HG02678 (cell line): Measurements from ENCODE around the gene SHC3.
A peak's percentile ranks its signal among the peaks of the same experiment; 100 is the strongest.

ENCODE experiments used
- ATAC-seq: cut with Tn5 transposase; IDR thresholded peaks from one replicate; pipeline ENCODE4 v1.9.1; 2021; ENCODE audit warnings: mild to moderate bottlenecking, moderate library complexity; ENCODE audit not compliant: unreplicated experiment

Gene SHC3

DNA sequence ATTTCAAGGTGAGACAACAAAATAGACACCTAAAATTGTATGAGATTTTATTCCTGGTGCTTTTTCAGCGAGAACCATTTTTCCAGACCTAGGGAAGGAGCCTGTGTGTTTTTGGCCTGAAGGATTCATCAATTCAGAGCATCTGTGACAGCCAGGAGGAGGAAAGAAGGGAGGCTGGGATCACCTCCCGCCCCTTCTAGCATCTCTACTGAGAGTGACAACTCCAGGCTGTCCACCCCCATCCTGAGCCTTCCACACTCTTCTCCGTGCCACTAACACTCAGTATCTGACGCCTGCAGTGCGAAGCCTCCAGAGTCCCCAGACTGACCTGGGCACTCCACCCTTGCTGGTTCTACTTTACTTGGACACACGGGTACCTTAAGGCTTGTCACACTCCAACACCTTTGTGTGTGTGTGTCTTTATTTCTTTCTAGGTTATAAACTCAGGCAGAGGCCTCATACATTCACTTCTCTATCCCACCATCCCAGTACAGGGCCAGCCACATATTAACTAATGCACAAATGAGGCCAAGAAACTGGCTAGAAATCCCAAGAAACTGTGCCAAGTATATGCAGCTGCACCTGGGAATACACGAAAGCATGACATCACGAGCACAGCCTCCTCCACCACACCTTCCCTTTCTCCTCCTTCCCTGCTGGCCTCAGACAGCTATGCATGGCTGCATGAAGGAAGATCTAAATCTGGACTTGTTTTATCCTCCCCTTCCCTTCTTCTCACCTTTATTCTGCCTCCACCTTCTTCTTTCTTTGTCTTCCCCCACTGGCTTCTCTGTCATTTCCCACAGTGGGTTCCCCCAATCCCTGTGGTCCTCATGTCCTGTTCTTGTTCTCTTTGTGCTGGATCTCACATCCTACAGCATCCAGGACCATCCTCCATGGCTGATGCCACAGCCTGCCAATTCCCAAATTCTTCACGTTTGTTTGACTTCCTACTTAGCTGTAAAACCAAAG is 171.3 kb downstream of the SHC3 start:
- ATAC-seq = no peak

DNA sequence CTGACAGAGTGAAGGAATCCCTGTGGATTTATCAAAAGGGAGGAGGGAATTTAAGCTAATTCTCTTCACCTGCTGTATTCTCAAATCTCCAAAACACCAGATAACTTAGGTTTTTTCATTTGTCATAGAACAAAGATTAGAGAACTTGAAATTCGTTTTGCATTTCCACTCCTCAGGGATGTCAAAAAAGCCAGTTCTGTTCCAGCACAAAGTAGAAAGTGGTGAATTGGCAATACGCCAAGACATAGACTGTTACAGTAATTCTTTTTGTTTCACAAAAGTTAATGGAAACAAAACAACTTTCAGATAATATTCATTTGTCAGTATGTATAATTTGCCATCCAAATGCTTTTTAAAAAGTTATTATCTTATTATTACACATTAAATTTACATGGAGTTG is 172.4 kb downstream of the SHC3 start:
- ATAC-seq = no peak

DNA sequence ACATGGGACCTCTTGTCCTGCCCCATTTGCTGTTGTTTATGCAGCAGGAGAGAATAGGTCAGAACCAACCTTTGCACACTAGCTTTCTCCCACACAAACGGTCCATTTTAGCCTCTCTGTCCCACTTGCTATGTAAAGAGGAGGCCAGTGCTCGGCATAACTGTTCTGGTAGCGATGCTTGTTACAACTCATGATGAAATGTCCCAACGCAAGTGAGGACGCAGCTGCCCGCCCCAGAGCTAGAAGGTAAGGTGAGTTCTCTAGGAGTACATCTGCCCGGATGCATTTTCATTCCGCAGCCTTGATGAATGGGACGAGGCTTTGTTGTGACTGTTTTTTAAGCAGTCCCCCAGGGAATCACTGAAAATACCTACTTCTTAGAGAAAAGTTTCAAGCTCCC is 173.3 kb downstream of the SHC3 start:
- no peak for ATAC-seq

DNA sequence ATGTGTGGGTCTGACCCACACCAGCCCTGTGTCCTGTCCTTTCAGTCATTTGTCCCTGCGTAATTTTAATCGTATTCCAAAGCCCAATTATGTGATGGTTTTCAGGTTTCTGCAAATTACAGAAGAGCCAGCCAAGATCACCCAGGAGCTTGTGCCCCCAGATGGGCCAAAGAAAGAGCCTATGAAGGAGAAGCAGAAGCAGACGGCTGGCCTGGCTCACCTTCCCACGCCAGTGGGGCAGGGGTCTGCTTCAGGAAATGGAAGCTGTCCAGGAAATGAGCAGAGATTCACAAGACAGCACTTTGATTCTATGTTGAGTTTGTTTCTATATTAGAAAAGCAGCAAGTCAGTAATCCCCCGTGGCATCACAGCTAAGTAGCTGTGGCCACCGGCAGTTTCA is 175.6 kb downstream of the SHC3 start:
- ATAC-seq = no peak

DNA sequence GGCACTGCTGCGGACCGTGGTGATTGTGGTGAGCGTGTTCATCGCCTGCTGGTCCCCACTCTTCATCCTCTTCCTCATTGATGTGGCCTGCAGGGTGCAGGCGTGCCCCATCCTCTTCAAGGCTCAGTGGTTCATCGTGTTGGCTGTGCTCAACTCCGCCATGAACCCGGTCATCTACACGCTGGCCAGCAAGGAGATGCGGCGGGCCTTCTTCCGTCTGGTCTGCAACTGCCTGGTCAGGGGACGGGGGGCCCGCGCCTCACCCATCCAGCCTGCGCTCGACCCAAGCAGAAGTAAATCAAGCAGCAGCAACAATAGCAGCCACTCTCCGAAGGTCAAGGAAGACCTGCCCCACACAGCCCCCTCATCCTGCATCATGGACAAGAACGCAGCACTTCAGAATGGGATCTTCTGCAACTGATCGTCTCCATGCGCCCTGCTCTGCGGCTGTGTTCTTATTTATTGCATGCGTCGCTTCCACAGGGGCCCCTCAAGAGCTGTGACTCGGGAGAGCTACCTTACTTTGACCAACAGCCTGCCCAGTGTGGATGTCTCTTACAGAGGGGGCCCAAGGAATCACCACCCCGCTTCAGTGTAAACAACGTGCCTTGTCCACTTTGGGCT is 176.6 kb downstream of the SHC3 start:
- no peak for ATAC-seq

DNA sequence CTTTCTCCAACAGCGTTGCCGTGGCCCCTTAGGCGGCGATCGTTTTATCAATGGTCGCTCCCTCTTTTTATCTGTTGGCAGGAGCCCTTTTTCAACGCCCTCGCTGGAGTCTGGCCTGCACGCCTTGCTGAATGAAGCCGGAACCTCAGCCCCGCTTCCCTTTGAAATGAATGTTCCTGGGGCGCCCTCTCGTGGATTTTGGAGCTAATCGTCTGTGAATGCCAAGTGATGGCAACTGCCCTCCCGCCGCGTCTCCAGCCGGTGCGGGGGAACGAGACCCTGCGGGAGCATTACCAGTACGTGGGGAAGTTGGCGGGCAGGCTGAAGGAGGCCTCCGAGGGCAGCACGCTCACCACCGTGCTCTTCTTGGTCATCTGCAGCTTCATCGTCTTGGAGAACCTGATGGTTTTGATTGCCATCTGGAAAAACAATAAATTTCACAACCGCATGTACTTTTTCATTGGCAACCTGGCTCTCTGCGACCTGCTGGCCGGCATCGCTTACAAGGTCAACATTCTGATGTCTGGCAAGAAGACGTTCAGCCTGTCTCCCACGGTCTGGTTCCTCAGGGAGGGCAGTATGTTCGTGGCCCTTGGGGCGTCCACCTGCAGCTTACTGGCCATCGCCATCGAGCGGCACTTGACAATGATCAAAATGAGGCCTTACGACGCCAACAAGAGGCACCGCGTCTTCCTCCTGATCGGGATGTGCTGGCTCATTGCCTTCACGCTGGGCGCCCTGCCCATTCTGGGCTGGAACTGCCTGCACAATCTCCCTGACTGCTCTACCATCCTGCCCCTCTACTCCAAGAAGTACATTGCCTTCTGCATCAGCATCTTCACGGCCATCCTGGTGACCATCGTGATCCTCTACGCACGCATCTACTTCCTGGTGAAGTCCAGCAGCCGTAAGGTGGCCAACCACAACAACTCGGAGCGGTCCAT is 177.4 kb downstream of the SHC3 start:
- ATAC-seq = peak; percentile 66

DNA sequence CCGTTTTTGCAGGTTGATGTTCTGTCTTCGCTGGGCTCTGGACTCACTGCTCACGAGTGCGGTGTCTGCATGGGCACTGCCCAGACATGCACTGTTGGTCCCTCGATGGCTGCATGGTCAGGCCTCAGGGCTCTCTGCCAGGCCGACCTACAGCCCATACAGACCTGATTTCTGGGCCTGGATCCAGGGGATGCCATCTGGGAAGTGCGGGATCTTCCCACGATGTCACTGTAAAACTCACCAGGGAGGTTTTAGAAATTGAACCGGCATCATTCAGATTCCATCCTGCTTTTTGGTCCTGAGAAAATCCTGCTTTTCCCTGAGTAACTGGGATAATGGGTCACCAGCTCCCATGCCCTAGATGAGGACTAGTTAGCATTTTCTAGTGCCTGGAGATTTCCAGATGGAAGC is 178.2 kb downstream of the SHC3 start:
- ATAC-seq = no peak

DNA sequence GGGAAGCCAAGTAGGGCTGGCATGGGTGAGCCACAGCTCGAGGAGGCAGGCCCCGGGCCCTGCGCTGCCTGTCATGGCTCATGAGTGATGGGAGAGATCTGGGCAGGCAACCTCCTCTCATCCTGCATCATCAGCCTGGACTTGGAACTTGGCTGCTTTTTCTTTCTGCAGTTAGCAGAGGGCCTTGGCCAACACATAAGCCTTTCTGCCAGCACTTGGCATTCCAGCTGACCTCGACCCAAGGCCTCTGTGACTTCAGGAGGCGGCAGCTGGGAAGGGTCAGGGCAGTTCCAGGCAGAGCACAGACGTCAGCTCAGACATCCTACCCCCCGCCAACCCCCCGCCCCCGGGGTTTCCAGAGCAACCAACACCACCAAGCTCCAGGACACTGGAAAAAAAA is 179.7 kb downstream of the SHC3 start:
- no peak for ATAC-seq

DNA sequence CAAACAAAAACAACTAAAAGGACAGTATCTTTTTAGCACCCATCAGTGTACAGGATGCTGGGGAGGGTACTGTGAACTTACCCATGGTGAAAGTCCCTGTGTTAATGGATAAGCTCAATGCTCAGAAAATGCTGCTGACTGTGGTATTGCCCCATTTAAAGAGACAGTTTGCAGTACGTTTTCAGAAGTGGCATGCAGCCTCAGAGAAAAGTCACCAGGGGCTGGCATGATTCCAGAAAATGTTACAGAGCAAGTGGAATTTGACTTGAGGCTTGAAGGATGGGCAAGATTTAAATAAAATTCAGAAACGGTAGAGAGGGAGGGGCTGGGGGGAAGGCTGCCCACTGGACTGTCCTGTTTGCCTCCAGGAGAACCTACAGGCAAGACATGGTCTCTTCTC is 180.1 kb downstream of the SHC3 start:
- ATAC-seq = no peak

DNA sequence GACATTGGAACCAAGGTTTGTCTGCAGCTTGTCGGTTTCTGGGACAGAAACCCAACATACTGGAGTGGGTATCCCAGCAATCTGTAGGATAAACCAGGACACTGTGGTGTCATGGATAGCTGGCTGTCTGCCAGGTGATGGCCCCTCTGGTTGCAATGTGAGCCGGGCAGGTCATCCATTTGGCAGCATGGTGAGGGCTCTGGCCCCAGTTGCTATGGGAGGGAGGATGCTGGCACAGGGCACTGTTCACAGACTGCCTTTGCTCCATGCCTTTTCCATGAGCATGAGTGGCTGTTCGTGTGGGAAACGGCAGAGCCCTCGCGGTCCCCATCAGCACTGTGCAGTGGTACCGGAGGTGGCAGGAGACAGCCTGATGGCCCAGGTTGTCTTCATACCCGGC is 181.0 kb downstream of the SHC3 start:
- ATAC-seq = no peak

DNA sequence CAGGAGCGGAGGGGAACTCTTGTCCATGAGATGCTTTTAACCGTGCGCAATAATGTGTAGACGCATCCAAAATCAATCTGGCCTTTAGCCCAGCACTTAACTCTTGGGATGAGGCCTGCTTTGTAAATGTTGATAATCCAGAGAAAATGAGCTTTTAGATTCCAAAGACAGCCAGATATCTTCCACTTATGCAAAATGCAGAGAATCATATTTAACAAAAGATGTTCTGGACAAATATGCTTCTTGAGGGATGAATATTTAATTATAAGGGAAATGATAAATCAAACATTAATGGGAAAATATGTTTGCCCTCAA is 181.7 kb downstream of the SHC3 start:
- ATAC-seq = no peak

DNA sequence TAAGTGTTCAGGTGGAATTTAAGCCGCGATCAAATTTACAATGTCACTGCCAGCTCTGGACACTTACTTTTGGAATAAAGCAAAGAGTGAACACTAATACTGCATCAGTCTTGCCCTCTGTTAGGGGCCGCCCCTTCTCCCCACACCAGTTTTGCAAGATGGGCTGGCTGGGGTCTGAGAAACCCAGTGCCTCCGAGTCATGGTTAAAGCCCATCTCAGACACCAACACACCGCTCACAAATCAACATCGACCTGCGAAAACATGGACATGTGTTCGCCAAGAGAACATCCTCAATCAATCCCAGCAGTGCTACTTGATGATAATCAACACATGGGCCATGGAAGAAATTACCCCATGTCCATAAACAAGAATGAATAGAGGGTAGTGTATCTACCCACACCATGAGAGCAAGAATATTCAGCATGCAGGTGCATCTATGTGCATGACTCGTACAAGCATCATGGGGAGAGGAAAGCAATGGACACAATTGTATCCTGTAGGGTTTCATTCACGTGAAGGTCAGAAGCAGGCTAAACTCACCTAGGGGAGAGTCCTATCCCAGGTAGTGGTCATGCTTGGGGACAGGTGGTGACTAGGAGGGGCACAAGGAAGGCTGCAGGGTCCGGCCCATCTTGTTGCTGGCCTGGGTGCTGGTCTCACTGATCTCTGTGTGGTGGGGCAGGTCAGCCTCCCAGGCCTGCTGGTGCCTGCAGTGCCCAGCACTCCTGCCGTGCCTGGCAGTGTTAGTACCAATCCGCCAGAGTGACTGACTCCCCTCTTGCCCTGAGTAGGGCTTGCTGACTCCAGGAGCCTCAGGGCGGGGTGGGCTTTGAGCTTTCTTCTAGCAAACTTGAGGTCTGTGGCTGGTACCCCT is 182.3 kb downstream of the SHC3 start:
- no peak for ATAC-seq

DNA sequence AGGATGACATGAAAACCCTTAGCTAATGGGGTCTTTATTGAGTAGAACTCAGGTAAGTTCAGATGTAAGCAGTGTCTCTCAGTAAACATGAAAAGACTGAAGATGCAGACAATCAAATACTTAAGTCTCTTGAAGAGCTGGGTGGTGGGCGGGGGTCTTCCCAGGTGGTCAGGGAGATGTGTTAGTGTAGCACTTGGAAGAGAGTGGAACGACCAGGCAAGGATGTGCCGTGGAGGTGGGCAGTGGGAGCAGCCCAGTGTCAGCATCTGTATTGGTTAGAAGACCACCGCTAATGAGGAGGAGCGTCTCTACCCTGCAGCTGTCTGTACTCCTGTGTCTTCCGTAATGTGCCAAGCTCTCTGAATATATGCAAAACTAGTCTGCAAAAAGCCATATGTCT is 183.0 kb downstream of the SHC3 start:
- no peak for ATAC-seq

DNA sequence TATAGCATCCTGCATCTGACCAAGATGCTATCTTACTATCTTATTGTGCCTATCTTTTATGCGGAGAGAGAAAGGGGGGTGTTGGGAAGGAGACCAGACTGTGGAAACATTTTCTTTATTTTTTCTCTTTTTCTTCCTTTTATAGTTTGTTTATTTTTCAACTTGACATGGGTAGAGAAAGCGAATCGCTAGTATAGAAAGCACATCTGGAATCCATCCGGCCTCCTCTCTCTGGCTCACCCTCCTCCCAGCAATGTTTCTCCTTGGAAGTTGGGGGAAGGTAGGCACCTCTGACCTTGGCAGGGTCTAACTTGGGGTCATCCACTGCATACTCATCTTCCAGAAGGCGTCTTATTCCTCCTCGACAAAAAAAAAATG is 183.4 kb downstream of the SHC3 start:
- no peak for ATAC-seq

DNA sequence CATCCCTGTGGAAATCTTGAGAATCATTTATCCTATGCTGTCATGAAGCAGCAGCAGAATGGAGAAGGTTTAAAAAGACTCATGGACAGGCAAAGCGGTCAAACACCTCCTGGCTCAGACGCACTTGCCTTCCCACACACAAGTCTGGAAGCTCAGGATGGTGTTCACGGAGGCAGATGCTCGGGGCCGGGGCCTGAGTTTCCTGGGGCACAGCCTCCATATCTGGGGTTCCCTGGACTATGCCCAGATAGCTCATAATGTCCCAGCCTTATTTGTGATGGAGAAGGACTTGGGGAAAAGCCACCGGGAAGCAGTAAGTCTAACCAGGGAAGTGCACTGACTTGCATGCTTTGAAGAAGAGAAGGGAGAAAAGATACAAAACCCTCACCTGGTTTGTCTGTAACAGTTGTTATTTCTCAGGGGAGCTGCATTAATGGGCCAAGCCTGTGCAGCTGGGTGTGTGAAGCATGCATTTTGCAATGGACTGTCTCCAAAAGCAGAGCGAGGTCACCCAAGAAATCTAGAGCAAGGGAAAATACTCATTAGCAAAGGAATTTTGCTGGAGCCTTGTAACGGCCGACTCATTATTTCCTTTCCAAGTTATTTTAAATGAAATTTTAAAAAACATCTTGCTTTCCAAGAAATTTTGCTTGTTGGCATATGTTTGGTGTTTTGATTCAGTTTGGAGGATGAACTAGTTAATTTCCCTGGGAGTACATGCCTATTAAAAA is 184.0 kb downstream of the SHC3 start:
- ATAC-seq = no peak

DNA sequence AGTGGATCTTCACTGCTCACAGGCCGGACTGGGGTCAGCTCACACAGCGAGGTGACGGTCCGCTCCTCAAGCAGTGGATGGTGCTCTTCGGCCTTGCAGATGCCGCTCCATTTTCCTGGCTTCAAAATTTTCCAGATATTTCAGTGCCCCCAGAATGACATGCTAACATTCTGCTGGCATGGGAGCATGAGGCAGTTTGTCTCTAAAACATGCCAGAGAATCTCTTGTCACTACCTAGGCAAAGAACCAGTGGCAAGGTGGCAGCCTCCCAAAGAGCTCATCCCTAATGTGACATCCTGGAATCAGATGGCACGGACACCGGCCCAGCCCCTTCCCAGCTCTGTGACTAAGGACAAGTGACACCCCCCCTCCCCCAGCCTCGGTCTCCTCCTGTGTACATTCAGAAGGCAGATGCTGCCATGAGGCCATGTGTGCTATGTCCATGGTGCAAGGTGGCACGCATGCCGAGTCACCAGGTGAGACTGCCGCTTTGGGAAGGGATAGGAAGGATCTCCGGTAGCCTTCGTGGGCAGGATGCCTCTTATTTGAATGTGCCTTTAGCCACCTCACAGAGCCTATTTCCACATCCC is 184.7 kb downstream of the SHC3 start:
- ATAC-seq = no peak

DNA sequence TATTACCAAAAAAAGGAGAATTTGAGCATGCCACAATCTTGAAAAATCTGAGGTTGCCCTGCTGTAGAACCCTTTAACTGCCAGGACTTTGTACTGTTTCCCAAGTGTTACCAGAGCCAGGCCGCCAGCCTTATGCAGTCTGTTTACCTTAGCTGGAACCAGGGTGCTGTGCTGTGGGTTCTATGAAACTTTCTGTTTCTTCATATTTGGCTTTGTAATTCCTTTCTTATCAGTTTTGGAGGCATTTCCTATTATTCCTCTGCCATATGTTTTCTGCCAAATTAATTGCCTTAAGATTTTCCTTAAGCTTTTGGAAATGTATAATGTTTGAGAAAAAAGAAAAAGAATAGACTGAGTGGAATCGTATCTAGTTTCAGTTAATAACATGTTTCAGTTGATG is 185.3 kb downstream of the SHC3 start:
- no peak for ATAC-seq

DNA sequence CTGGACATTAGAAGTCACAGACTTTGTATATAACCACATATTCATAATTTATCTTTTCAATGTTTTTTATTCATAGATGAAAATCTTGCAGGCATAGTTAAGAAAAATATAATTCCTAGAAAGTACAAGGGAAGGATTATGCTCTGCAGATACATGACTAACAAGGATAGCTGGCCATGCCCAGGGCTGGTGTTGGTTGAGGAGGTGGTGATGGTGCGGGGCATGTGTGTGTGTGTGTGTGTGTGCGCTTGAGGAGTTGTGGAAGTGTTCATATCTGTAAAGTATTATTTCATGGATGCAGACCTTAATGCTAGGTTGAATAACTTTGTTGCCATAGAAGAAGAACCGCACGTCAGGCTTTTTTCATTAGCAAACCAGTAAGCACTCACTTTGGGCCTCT is 186.1 kb downstream of the SHC3 start:
- no peak for ATAC-seq
